Measurements from ENCODE around the gene QSOX2. TPM values are rescaled to one million over a fixed set of nuclear protein-coding genes. Genes with fewer than 3 reads are reported as not detected.
A peak's percentile ranks its signal among the peaks of the same experiment; 100 is the strongest.

The QSOX2 gene
- polyA plus RNA-seq, 6 donors from 2014 or later: 2.8 to 4.6 (median 3.7) TPM

DNA sequence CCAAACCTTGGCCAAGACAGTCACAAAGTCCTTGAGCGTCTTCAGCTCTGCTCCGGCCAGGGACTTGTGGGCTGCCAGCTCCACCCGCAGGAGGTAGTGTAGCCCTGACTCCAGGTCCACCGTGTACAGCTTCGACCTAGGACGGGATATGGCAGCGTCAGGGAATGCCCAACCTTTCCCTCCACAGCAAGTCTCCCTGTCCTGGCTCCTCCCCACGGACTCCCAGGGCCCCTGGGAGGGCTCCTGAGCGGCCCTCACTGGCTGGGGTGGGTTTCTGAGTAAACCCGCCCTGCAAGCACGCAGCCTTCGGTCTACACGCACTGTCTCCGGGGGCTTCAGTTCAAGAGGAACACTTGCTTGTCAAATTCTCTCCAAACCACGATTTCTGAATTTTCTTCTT is 26.9 kb downstream of the QSOX2 start:
- DNase-seq (no peak), ATAC-seq (ENCODE audit: low read depth in 2 of 2) (no peak)
- Mint-ChIP-seq H3K27ac (peak overlapping the region in 1 of 6 donors; percentile 67), H3K4me1 (peaks cover 6 to 16% (median 8%) of the 10 kb centered on the region in 3 donors), H3K9me3 (no peaks in the 10 kb centered on the region), H3K4me3 (no peak overlapping the region), H3K36me3 (peaks cover 7 to 27% of the 10 kb centered on the region in 2 donors), H3K27me3 (no peaks in the 10 kb centered on the region)

DNA sequence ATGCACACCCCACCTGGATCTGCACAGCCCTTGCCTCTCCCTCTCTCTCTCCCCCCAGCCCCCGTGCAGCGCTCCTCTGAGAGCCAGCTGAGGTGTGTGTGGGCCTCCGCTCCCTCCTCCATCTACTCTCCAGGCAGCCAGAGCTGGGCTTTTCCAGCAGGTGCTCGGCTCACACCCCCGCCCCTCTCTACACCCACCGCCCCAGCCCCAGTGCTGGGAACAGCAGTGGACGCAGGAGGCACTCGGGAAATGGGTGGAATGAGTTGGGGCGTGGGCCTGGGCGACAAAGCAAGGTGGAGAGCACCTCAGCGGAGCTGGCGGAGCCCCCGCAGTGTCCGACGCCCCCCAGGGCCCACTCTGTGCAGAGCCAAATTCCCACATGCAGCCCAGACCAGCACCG is 27.3 kb downstream of the QSOX2 start:
- no peak for DNase-seq
- H3K4me3 Mint-ChIP-seq: no peak overlapping the region
- H3K4me1 Mint-ChIP-seq: peaks cover 4 to 12% (median 6%) of the 10 kb centered on the region in 3 donors
- no peak for ATAC-seq (ENCODE audit: low read depth in 2 of 2)
- H3K9me3 Mint-ChIP-seq: no peaks in the 10 kb centered on the region
- H3K27ac Mint-ChIP-seq: no peak overlapping the region
- H3K36me3 Mint-ChIP-seq: peaks cover 7 to 23% of the 10 kb centered on the region in 2 donors
- H3K27me3 Mint-ChIP-seq: no peaks in the 10 kb centered on the region

DNA sequence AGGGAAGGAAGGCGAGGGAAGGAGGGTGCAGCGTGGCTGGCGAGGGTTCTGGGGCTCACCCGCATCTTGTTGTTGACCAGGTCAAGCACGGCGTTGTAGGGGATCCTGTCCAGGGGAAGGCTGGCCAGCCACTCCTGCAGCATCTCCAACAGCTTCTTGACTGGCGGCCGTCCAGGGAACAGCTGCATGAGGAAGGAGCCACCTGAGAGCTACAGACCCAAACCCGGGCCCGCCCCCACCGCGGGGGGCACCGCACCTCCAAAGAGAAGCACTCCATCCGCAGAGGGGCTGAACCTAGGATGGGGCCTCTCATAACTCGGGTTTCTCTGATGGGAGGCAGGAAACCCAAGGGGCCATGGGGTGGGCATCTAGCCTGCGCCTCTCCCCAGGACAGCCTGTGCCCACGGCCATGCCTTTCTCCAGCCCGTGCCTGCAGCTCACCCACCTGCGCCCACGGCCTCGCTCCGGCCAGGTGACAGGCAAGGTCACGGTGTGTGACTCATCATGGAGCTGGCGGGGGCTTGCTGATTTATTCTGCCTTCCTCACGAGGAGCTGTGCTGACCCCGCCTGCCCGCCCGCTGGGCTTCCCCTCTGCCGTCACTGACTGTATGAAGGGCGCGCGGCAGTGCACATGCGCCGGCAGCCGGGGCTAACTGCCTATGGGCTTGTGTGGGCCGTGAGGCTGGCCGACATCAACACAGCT is 28.9 kb downstream of the QSOX2 start:
- Mint-ChIP-seq H3K27me3 (no peaks in the 10 kb centered on the region), H3K4me1 (peaks cover 3 to 6% (median 6%) of the 10 kb centered on the region in 3 donors), H3K27ac (no peak overlapping the region), H3K36me3 (peaks cover 7 to 17% of the 10 kb centered on the region in 2 donors), H3K4me3 (no peak overlapping the region), H3K9me3 (no peaks in the 10 kb centered on the region)
- DNase-seq (no peak), ATAC-seq (ENCODE audit: low read depth in 2 of 2) (no peak)

DNA sequence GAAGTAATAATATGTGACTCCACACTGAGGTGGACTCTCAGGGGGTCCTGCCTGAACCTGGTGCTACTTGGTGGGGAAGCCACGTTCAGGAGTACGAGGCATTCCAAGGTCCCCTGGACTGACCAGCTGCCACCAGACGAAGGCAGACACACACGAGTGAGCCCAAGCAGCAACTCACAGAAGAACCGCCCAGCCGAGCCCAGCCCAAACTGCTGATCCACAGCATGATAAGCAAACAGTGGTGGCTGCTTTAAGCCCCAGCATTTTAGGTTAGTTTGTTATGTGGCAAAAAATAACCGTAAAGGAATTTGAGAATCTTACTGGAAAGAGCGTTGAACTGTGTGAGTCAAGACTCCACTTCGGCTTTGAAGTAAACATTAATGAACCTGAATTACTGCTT is 31.9 kb downstream of the QSOX2 start:
- peaks cover 14% of the 10 kb centered on the region in 2 donors for H3K36me3 Mint-ChIP-seq

DNA sequence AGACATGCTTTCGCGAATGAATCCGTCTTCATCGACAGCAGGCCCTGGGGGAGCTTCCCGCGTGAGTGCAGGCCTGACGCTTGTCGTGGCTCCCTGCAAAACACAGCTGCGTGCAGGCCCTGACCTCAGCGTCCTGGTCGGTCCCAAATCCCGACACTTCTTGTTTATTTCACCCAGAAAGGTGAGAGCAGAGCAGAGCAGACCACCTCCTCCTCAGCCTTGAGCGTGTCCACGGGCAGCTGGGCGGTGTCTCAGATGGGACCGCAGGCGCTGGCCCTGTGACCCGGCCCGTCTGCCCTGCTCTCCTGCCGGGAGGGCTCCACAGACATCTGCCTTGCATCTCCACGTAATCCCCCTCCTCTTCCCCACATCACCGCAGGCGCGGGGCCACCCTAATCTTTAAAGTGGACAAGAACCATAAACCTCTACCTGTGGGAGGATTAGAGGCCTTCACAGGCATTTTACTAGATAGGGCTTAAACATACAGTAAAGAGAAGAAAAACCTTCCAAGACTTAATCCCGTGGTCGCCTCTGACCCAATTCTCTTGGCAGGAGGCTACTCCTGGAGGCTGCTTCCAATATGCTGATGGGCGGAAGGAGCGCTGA is 33.2 kb downstream of the QSOX2 start:
- H3K27ac Mint-ChIP-seq: peak overlapping the region in 1 of 6 donors; percentile 49
- no peak for ATAC-seq (ENCODE audit: low read depth in 2 of 2)
- no peak for DNase-seq
- H3K9me3 Mint-ChIP-seq: no peaks in the 10 kb centered on the region
- H3K4me1 Mint-ChIP-seq: peaks cover 0 to 6% (median 3%) of the 10 kb centered on the region in 3 donors
- H3K27me3 Mint-ChIP-seq: no peaks in the 10 kb centered on the region
- H3K36me3 Mint-ChIP-seq: peaks cover 15% of the 10 kb centered on the region in 2 donors
- H3K4me3 Mint-ChIP-seq: peak overlapping the region in 2 of 8 donors; percentile 30 to 42

More for the DNA sequence above, 31.9 kb downstream of the QSOX2 start:
- ATAC-seq (ENCODE audit: low read depth in 2 of 2) (no peak), DNase-seq (no peak)
- no peaks in the 10 kb centered on the region for H3K27me3 Mint-ChIP-seq
- H3K4me1 Mint-ChIP-seq: peaks cover 0 to 6% (median 4%) of the 10 kb centered on the region in 3 donors
- H3K27ac Mint-ChIP-seq: no peak overlapping the region
- no peaks in the 10 kb centered on the region for H3K9me3 Mint-ChIP-seq
- H3K4me3 Mint-ChIP-seq: peak overlapping the region in 1 of 8 donors; percentile 57

DNA sequence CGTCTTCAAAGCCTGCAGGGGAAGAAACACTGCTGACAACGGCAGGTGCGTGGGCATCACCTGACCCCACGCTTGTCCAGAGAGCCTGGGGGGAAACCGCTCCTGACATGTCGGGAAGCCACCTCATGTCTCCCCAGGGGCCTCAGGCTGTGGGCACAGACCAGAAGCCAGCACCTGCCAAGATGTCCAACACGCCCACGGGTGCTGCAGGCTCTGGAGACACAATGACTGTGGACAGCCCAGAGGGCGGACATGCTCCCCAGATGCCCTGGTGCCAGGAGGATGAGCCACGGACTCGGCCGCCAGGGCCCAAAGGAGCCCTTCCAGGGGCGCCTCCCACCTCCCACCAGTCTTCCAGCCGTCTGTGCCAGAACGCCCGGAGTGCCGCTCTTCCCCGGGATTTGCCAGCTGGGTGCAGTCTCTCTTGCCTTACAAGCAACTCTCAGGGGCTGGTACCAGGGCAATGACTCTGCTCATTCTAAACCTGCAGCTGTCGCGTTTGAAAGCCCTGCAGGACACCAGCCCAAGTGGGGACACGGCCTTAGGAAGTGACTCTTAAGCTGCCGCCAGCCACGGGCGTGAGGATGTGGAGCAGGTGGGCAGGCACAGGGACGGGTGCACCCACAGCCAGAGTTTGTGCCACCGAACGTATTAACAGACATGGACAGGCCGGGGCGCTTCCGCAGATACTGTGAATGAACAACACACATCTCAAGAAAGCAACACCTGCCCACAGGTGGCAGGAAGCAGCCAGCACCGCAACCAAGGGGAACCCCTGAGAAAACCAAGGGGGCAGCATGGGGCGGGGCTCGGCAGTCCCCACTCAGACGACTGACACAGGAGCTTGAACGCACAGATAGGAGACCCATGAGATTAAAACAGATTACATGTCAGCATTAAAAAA is 33.9 kb downstream of the QSOX2 start:
- Mint-ChIP-seq H3K4me3 (no peak overlapping the region), H3K4me1 (peaks cover 0 to 10% (median 9%) of the 10 kb centered on the region in 3 donors), H3K9me3 (no peaks in the 10 kb centered on the region), H3K36me3 (peaks cover 21 to 23% of the 10 kb centered on the region in 2 donors), H3K27me3 (peaks cover 0 to 6% (median 0%) of the 10 kb centered on the region in 3 donors), H3K27ac (peak overlapping the region in 1 of 6 donors; percentile 49)
- ATAC-seq (ENCODE audit: low read depth in 2 of 2): peak in 1 of 2 donors; percentile 30
- no peak for DNase-seq

DNA sequence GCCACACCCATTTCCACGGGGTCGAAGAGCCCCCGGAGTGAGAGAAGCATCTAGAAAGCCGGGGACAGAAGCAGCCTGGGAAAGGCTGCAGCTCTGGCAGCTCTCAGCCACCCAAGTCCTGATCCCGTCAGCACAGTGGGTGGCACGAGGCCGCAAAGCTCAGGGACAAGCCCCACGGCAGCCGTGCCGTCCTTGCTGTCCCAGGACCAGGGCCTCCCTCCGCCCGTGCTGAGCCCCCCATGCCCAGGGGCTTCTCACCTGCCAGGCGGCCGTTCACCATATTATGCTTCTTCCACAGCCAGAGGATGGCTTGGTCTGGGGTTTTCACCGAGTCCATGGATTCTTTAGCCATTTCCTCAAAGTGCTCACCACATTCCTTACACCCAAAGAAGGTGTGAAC is 34.6 kb downstream of the QSOX2 start:
- DNase-seq (no peak), ATAC-seq (ENCODE audit: low read depth in 2 of 2) (no peak)
- H3K9me3 Mint-ChIP-seq: no peaks in the 10 kb centered on the region
- no peak overlapping the region for H3K4me3 Mint-ChIP-seq
- H3K27me3 Mint-ChIP-seq: peaks cover 0 to 7% (median 3%) of the 10 kb centered on the region in 3 donors
- H3K36me3 Mint-ChIP-seq: peaks cover 28 to 29% of the 10 kb centered on the region in 2 donors
- H3K4me1 Mint-ChIP-seq: peaks cover 3 to 16% (median 12%) of the 10 kb centered on the region in 3 donors
- H3K27ac Mint-ChIP-seq: no peak overlapping the region

DNA sequence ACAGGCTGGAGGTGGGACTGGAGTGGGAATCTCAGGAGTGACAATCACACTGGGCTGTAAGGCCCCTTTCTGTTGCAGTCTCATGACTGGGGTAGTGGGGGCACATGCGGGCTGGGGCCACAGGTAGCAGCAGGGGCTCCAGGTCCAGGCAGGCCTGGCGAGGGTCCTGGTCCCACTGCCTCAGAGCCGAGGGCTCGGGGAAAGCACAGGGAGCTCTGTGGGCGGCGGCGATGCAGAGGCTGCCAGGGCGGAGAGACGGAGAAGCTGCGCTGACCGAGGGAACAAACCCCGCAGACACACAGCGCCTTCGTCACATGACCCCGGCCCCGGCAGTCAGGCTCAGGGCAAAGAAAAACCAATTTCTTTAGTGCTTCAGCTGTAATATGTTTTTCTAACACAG is 35.3 kb downstream of the QSOX2 start:
- peaks cover 0 to 7% (median 5%) of the 10 kb centered on the region in 3 donors for H3K27me3 Mint-ChIP-seq
- peaks cover 22 to 32% of the 10 kb centered on the region in 2 donors for H3K36me3 Mint-ChIP-seq
- peaks cover 5 to 17% (median 14%) of the 10 kb centered on the region in 3 donors for H3K4me1 Mint-ChIP-seq
- no peak for DNase-seq
- H3K27ac Mint-ChIP-seq: no peak overlapping the region
- H3K9me3 Mint-ChIP-seq: no peaks in the 10 kb centered on the region
- ATAC-seq (ENCODE audit: low read depth in 2 of 2): no peak
- H3K4me3 Mint-ChIP-seq: no peak overlapping the region

DNA sequence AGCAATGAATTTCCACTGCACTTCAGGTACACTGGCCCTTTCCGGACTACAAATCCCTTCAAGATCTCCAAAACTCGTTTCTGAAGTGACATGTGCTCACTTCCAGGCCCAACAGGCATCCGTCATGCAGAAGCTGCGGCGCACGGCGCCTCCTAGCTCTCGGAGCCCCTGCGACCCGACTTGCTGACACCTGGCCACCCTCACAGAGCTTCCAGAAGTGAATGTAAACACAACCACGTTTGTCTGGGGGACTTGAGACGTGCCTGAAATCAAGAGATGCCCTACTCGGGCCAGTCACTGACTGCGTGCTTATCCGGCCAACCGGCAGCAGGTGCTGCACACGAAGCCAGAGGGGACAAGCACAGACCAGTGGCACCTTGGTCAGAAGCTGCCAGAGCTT is 35.8 kb downstream of the QSOX2 start:
- ATAC-seq (ENCODE audit: low read depth in 2 of 2) (no peak), DNase-seq (no peak)
- Mint-ChIP-seq H3K4me3 (no peak overlapping the region), H3K9me3 (no peaks in the 10 kb centered on the region), H3K4me1 (peaks cover 5 to 17% (median 12%) of the 10 kb centered on the region in 3 donors), H3K27me3 (peaks cover 0 to 7% (median 5%) of the 10 kb centered on the region in 3 donors), H3K36me3 (peaks cover 17 to 29% of the 10 kb centered on the region in 2 donors), H3K27ac (peak overlapping the region in 1 of 6 donors; percentile 57)

DNA sequence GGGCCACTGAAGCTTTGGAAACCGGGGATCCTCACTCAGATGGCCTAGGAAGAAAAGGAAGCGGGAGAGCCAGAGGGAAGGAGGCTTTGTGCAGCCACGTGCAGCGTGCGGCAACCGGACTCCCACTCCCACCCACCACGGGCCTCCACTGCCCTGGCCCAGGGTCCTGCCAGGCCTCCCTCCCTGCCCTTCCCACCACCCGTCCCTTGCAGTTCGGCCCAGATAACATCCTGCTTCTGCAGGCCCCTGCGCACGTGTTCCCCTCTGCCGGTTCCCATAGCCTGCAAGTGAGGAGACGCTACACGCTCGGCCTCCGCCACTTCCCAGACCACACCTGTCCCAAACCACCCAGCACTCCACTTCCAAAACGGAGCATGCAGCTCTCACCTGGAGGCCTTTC is 36.4 kb downstream of the QSOX2 start:
- H3K27ac Mint-ChIP-seq: peak overlapping the region in 1 of 6 donors; percentile 63
- no peak overlapping the region for H3K4me3 Mint-ChIP-seq

DNA sequence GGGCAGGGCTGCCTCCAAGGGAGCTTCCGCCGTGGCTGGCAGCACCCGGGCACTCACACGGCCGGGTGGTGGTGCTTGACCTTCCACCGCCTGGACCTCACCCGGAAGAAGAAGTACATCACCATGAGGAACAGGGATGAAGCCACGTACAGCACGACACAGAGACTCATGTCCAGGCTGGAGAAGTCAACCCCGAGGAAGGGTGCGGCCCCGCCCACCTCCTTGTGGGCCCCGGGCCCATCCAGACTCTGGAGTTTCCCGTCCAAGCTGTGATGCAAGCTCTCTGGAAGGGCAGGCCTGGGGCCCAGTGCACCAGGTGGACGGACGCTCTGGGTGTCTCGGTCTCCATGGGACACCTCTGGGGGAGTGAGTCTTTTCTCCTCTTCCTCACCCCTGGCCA is 36.9 kb downstream of the QSOX2 start:
- H3K36me3 Mint-ChIP-seq: peaks cover 16 to 25% of the 10 kb centered on the region in 2 donors
- H3K9me3 Mint-ChIP-seq: no peaks in the 10 kb centered on the region
- H3K27ac Mint-ChIP-seq: peak overlapping the region in 1 of 6 donors; percentile 20
- peak overlapping the region in 1 of 8 donors; percentile 47 for H3K4me3 Mint-ChIP-seq
- DNase-seq (no peak), ATAC-seq (ENCODE audit: low read depth in 2 of 2) (no peak)
- H3K4me1 Mint-ChIP-seq: peaks cover 11 to 14% (median 11%) of the 10 kb centered on the region in 3 donors
- peaks cover 6 to 13% (median 7%) of the 10 kb centered on the region in 3 donors for H3K27me3 Mint-ChIP-seq

More for the DNA sequence above, 36.4 kb downstream of the QSOX2 start:
- Mint-ChIP-seq H3K4me1 (peaks cover 6 to 17% (median 11%) of the 10 kb centered on the region in 3 donors), H3K9me3 (no peaks in the 10 kb centered on the region), H3K36me3 (peaks cover 16 to 25% of the 10 kb centered on the region in 2 donors), H3K27me3 (peaks cover under 1 to 8% (median 7%) of the 10 kb centered on the region in 3 donors)
- DNase-seq (no peak), ATAC-seq (ENCODE audit: low read depth in 2 of 2) (no peak)

DNA sequence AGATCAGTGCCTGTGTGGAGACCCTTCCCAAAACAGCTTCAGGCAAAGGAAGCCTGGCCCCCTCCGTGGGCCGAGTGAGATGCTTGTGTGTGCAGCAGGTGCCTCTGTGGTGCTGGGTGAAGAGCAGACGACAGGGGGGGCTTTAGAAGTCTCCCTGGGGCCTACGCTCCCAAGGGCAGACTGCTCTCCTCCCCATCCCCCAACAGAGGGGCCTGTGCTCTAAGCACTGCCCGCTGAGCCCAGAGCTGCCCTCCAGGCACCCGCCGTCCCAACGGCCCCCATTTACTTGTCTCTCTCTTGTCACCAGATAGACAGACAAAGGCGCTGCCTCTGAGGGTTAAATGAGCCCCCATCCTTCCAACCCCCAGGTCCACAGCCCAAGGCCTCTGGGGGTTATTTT is 38.0 kb downstream of the QSOX2 start:
- Mint-ChIP-seq H3K4me1 (peaks cover 11 to 16% (median 13%) of the 10 kb centered on the region in 3 donors), H3K4me3 (peak overlapping the region in 2 of 8 donors; percentile 3 to 30), H3K9me3 (no peaks in the 10 kb centered on the region), H3K36me3 (peaks cover 16 to 25% of the 10 kb centered on the region in 2 donors), H3K27me3 (peaks cover 7 to 20% (median 9%) of the 10 kb centered on the region in 3 donors), H3K27ac (no peak overlapping the region)
- ATAC-seq (ENCODE audit: low read depth in 2 of 2): no peak
- DNase-seq: no peak
